Measurements from ENCODE around the gene AHNAK. TPM values are rescaled to one million over a fixed set of nuclear protein-coding genes. Genes with fewer than 3 reads are reported as not detected.

The AHNAK gene
- total and polyA plus RNA-seq, 2 of the 8 experiments (the other 6 are each of a cell fraction or from before 2014, with no cell fraction given): 2.0 to 5.8 TPM

GRCh38 chr11:62493801-62494200, 52.8 kb downstream of the AHNAK start (continued):
- TF ChIP-seq ATF3 (IDR thresholded peaks at IDR 0.05; ENCODE audit: insufficient read depth, low read depth, low read length) (no peak), POLR2AphosphoS5 (IDR thresholded peaks at IDR 0.05; ENCODE audit: low read depth, low read length) (no peak), EP300 (IDR thresholded peaks at IDR 0.05; ENCODE audit: borderline replicate concordance in 1 of 2, low read depth in 2 of 2, low read length in 2 of 2) (no peak), KDM4A (IDR thresholded peaks at IDR 0.05; ENCODE audit: low read depth, low read length, severe bottlenecking) (no peak), SIX5 (IDR thresholded peaks at IDR 0.05; ENCODE audit: low read depth, low read length) (no peak)
